ENCODE data around the gene MED16. TPM values are rescaled to one million over a fixed set of nuclear protein-coding genes. Genes with fewer than 3 reads are reported as not detected.

MED16 gene
- total and polyA plus RNA-seq, 12 donors = 5.3 to 139 (median 62.6) TPM

- DNase-seq = peak in 3 of 7 donors; percentile 45 to 59 (median 57)
- TF ChIP-seq POLR2A (IDR thresholded peaks at IDR 0.05) = peak in 1 of 2 donors; percentile 45
- no peak for TF ChIP-seq CTCF (IDR thresholded peaks at IDR 0.05)
- intact Hi-C loops (cut with DNase I) = loop anchor here in 1 of 2 donors (10.0 kb wide), 1 partner anchor 84 kb away; no protein-coding TSS in a partner anchor
- H3K4me3 ChIP-seq = peak within 1 kb of the TSS in 1 of 4 donors; percentile 46
- H3K36me3 ChIP-seq (replicated peaks in 1 of 2) = no peaks in the 10 kb centered on the region
- H3K27me3 ChIP-seq = peaks cover 9% of the 10 kb centered on the region
- peak within 1 kb of the TSS in 2 of 5 donors; percentile 41 to 72 for H3K27ac ChIP-seq
- 31 to 48% (median 42%) methylated on average over 10 to 24 of the region's 24 CpGs for WGBS, 4 donors
- H3K4me1 ChIP-seq (replicated peaks in 1 of 2) = peaks cover 6 to 9% of the 10 kb centered on the region in 2 donors
- H3K9me3 ChIP-seq (replicated peaks in 1 of 3) = no peaks in the 10 kb centered on the region
Observed at GRCh38 chr19:858868-859843, 33.8 kb downstream of the MED16 start, which contains the start of gene CFD. CFD (plus strand) TSS chr19:859664; CDS start chr19:859690, 26 bp downstream.

GRCh38 chr19:858284-858683 is 34.7 kb downstream of the MED16 start:
- no peaks in the 10 kb centered on the region for H3K36me3 ChIP-seq (replicated peaks in 1 of 2)
- intact Hi-C loops (cut with DNase I) = loop anchor here in 1 of 2 donors (10.0 kb wide), 1 partner anchor 83 kb away; no protein-coding TSS in a partner anchor
- no peak overlapping the region for H3K27ac ChIP-seq
- no peak for DNase-seq
- TF ChIP-seq POLR2A (IDR thresholded peaks at IDR 0.05) = no peak
- H3K4me3 ChIP-seq = no peak overlapping the region
- H3K4me1 ChIP-seq (replicated peaks in 1 of 2) = peaks cover 5 to 6% of the 10 kb centered on the region in 2 donors
- H3K27me3 ChIP-seq = peaks cover 10% of the 10 kb centered on the region
- no peaks in the 10 kb centered on the region for H3K9me3 ChIP-seq (replicated peaks in 1 of 3)
- 78 to 83% (median 79%) methylated on average over 9 of the region's 9 CpGs for WGBS, 4 donors

- Histone ChIP-seq H3K9me3 (replicated peaks in 1 of 3) (no peaks in the 10 kb centered on the region), H3K27me3 (peaks cover 17% of the 10 kb centered on the region), H3K27ac (no peak overlapping the region), H3K4me3 (no peak overlapping the region), H3K36me3 (replicated peaks in 1 of 2) (no peaks in the 10 kb centered on the region), H3K4me1 (replicated peaks in 1 of 2) (peaks cover 0 to 6% of the 10 kb centered on the region in 2 donors)
- 69 to 75% (median 71%) methylated on average over 10 to 40 of the region's 40 CpGs for WGBS, 4 donors
- TF ChIP-seq POLR2A (IDR thresholded peaks at IDR 0.05) = no peak
- no peak for TF ChIP-seq CTCF (IDR thresholded peaks at IDR 0.05)
- intact Hi-C loops (cut with DNase I) = loop anchor here in 1 of 2 donors (10.0 kb wide), 1 partner anchor 81 kb away; no protein-coding TSS in a partner anchor
- DNase-seq = no peak
Observed at GRCh38 chr19:855566-856120, 37.3 kb downstream of the MED16 start.

- DNase-seq = no peak
- peaks cover 14% of the 10 kb centered on the region for H3K27me3 ChIP-seq
- intact Hi-C loops (cut with DNase I) = loop anchor here in 1 of 2 donors (10.0 kb wide), 1 partner anchor 80 kb away; no protein-coding TSS in a partner anchor
- WGBS, 4 donors = 84 to 89% (median 87%) methylated on average over 5 to 12 of the region's 12 CpGs
- no peaks in the 10 kb centered on the region for H3K36me3 ChIP-seq (replicated peaks in 1 of 2)
- H3K4me1 ChIP-seq (replicated peaks in 1 of 2) = peaks cover 0 to 9% of the 10 kb centered on the region in 2 donors
- H3K9me3 ChIP-seq (replicated peaks in 1 of 3) = no peaks in the 10 kb centered on the region
- no peak overlapping the region for H3K27ac ChIP-seq
- TF ChIP-seq CTCF (IDR thresholded peaks at IDR 0.05) (no peak), POLR2A (IDR thresholded peaks at IDR 0.05) (no peak)
- no peak overlapping the region for H3K4me3 ChIP-seq
Observed at GRCh38 chr19:855142-855541, 37.8 kb downstream of the MED16 start.

Measured in adrenal gland (tissue), 12 donors.